HEK293 (cell line): ENCODE data around the gene LRP1.

Experiments used
- CTCF ChIA-PET: fragments of 350-600 bp; formaldehyde crosslinking; extraction: SDS; loops from one replicate; lab custom pipeline; 2021; ENCODE audit warnings: antibody characterized with exemption; lab: Yijun Ruan, JAX
- POLR2A ChIA-PET: fragments of 300-600 bp; formaldehyde crosslinking; extraction: SDS; loops from one replicate; lab custom pipeline; 2020; ENCODE audit warnings: antibody characterized with exemption, inconsistent platforms; lab: Yijun Ruan, JAX
- H3K27ac ChIP-seq: fragments of 200-500 bp; sonication (Bioruptor generic); 2 replicates; pipeline ENCODE4 v1.5.1; 2014; ENCODE audit warnings: low read depth, low read length, control low read depth, inconsistent platforms; ENCODE audit errors: extremely low read depth
- H3K36me3 ChIP-seq, 2 experiments: fragments of 200-500 bp in 1 of 2; sonication (Bioruptor generic) in 1 of 2; 1 replicate in 1 of 2; 2 replicates in 1 of 2; pipeline ENCODE4 v1.5.1; 2014 to 2017; ENCODE audit warnings: inconsistent platforms in 2 of 2, low read length in 2 of 2; ENCODE audit not compliant: control insufficient read depth in 2 of 2, insufficient read depth in 1 of 2
- H3K4me1 ChIP-seq: fragments of 200-500 bp; sonication (Bioruptor generic); 2 replicates; pipeline ENCODE4 v1.5.1; 2014; ENCODE audit warnings: mild to moderate bottlenecking, low read length, inconsistent platforms; ENCODE audit not compliant: control insufficient read depth, insufficient read depth
- H3K4me3 ChIP-seq: 2 replicates; pipeline ENCODE4 v1.5.1; 2011; ENCODE audit warnings: low read depth, mild to moderate bottlenecking, control low read depth, low read length, moderate library complexity
- H3K9me3 ChIP-seq: fragments of 200-500 bp; sonication (Bioruptor generic); 2 replicates; pipeline ENCODE4 v1.5.1; 2014; ENCODE audit warnings: low read depth, low read length, inconsistent platforms; ENCODE audit not compliant: control insufficient read depth, insufficient read depth
- EGR2 ChIP-seq: fragments of 450-650 bp; formaldehyde crosslinking; IDR thresholded peaks from 2 replicates; pipeline ENCODE4 v1.5.1; 2016; ENCODE audit warnings: low read depth, missing biosample characterization, missing genetic modification characterization
- GLIS2 ChIP-seq: fragments of 450-650 bp; formaldehyde crosslinking; IDR thresholded peaks from 2 replicates; pipeline ENCODE4 v1.5.1; 2016; ENCODE audit warnings: missing biosample characterization, missing genetic modification characterization
- HOXC10 ChIP-seq: sonication (generic); formaldehyde crosslinking; IDR thresholded peaks from 2 replicates; pipeline ENCODE4 v1.8.1; 2023; ENCODE audit warnings: mild to moderate bottlenecking, missing genetic modification reagents
- IKZF3 ChIP-seq: fragments of 450-650 bp; IDR thresholded peaks from 2 replicates; pipeline ENCODE4 v1.5.0; 2018; ENCODE audit warnings: missing biosample characterization, mild to moderate bottlenecking, missing genetic modification characterization, moderate library complexity
- OSR2 ChIP-seq: fragments of 450-650 bp; formaldehyde crosslinking; IDR thresholded peaks from 2 replicates; pipeline ENCODE4 v1.5.1; 2016; ENCODE audit warnings: missing biosample characterization, missing genetic modification characterization
- PRDM4 ChIP-seq: fragments of 450-650 bp; formaldehyde crosslinking; IDR thresholded peaks from 2 replicates; pipeline ENCODE4 v1.5.1; 2017; ENCODE audit warnings: missing biosample characterization, missing genetic modification characterization
- ZFHX2 ChIP-seq: fragments of 450-650 bp; formaldehyde crosslinking; conservative IDR thresholded peaks from 2 replicates; pipeline ENCODE4 v1.5.1; 2016; ENCODE audit warnings: missing biosample characterization, missing genetic modification characterization
- ZNF146 ChIP-seq: fragments of 450-650 bp; formaldehyde crosslinking; IDR thresholded peaks from 2 replicates; pipeline ENCODE4 v1.5.1; 2016; ENCODE audit warnings: missing biosample characterization, missing genetic modification characterization
- ZNF18 ChIP-seq: fragments of 450-650 bp; formaldehyde crosslinking; IDR thresholded peaks from 2 replicates; pipeline ENCODE4 v1.5.1; 2016; ENCODE audit warnings: missing biosample characterization, missing genetic modification characterization
- ZNF23 ChIP-seq: fragments of 450-650 bp; formaldehyde crosslinking; IDR thresholded peaks from 2 replicates; pipeline ENCODE4 v1.5.1; 2016; ENCODE audit warnings: missing biosample characterization, missing genetic modification characterization, borderline replicate concordance
- ZNF266 ChIP-seq: fragments of 450-650 bp; formaldehyde crosslinking; IDR thresholded peaks from 2 replicates; pipeline ENCODE4 v1.5.1; 2016; ENCODE audit warnings: missing biosample characterization, missing genetic modification characterization, low read depth
- ZNF362 ChIP-seq: fragments of 450-650 bp; formaldehyde crosslinking; IDR thresholded peaks from 2 replicates; pipeline ENCODE4 v1.5.1; 2016; ENCODE audit warnings: missing biosample characterization, missing genetic modification characterization
- ZNF366 ChIP-seq: fragments of 450-650 bp; formaldehyde crosslinking; conservative IDR thresholded peaks from 2 replicates; pipeline ENCODE4 v1.5.1; 2016; ENCODE audit warnings: missing biosample characterization, missing genetic modification characterization
- ZNF449 ChIP-seq: fragments of 450-650 bp; formaldehyde crosslinking; IDR thresholded peaks from 2 replicates; pipeline ENCODE4 v1.5.1; 2017; ENCODE audit warnings: missing biosample characterization, mild to moderate bottlenecking, missing genetic modification characterization, moderate library complexity
- ZNF544 ChIP-seq: fragments of 450-650 bp; formaldehyde crosslinking; IDR thresholded peaks from 2 replicates; pipeline ENCODE4 v1.5.0; 2017; ENCODE audit warnings: missing biosample characterization, missing genetic modification characterization
- ZNF549 ChIP-seq: fragments of 450-650 bp; IDR thresholded peaks from 2 replicates; pipeline ENCODE4 v1.5.1; 2018; ENCODE audit warnings: missing biosample characterization, missing genetic modification characterization, mild to moderate bottlenecking, inconsistent platforms, moderate library complexity
- ZNF571 ChIP-seq: fragments of 450-650 bp; formaldehyde crosslinking; IDR thresholded peaks from 2 replicates; pipeline ENCODE4 v1.5.0; 2017; ENCODE audit warnings: missing biosample characterization, missing genetic modification characterization
- ZNF664 ChIP-seq: fragments of 450-650 bp; formaldehyde crosslinking; IDR thresholded peaks from 2 replicates; pipeline ENCODE4 v1.5.1; 2016; ENCODE audit warnings: missing biosample characterization, missing genetic modification characterization
- ZSCAN16 ChIP-seq: fragments of 450-650 bp; formaldehyde crosslinking; IDR thresholded peaks from 2 replicates; pipeline ENCODE4 v1.5.1; 2016; ENCODE audit warnings: missing biosample characterization, missing genetic modification characterization
- ZSCAN18 ChIP-seq: fragments of 450-650 bp; formaldehyde crosslinking; IDR thresholded peaks from 2 replicates; pipeline ENCODE4 v1.5.1; 2016; ENCODE audit warnings: missing biosample characterization, missing genetic modification characterization

LRP1 gene

GRCh38 chr12:57128519-57129247 lies 400 bp downstream of the LRP1 start (continued):
- no peak for TF ChIP-seq ZNF664 (tag by site-specific recombination)
- TF ChIP-seq ZNF18 (tag by site-specific recombination) = no peak

- no peaks in the 10 kb centered on the region for H3K36me3 ChIP-seq
- ChIA-PET POLR2A (no interaction called here), CTCF (interaction anchor here (0.5 to 3.7 kb wide), 8 partner anchors 17 to 379 kb away, joined by 3 to 25 read pairs (median 4); no protein-coding TSS in a partner anchor)
- H3K4me1 ChIP-seq = peaks cover 10% of the 10 kb centered on the region
- TF ChIP-seq EGR2 (tag by site-specific recombination) = peak; percentile 32; the same call in 1 of the 2 replicates
- no peak for TF ChIP-seq ZSCAN18
- TF ChIP-seq ZNF549 = no peak
- TF ChIP-seq HOXC10 (CRISPR knock-in tag) = no peak
- TF ChIP-seq ZNF571 = no peak
- no peak for TF ChIP-seq PRDM4 (tag by site-specific recombination)
- peak; percentile 47; the same call in 1 of the 2 replicates for TF ChIP-seq ZFHX2 (tag by site-specific recombination)
- 0 out of 2 replicates have a peak, but pooled peaks have one; percentile 6 for TF ChIP-seq IKZF3 (tag by site-specific recombination)
- TF ChIP-seq OSR2 = no peak
- no peak for TF ChIP-seq ZSCAN16 (tag by site-specific recombination)
- TF ChIP-seq GLIS2 (tag by site-specific recombination) = peak; percentile 24; the same call in 1 of the 2 replicates
- TF ChIP-seq ZNF544 (tag by site-specific recombination) = no peak
- TF ChIP-seq ZNF146 (tag by site-specific recombination) = no peak
- no peak overlapping the region for H3K27ac ChIP-seq
- no peak overlapping the region; the same call in 1 of the 2 replicates for H3K4me3 ChIP-seq
- no peaks in the 10 kb centered on the region for H3K9me3 ChIP-seq
Observed at GRCh38 chr12:57129321-57129842, 1.1 kb downstream of the LRP1 start.

GRCh38 chr12:57129889-57130288 lies 1.6 kb downstream of the LRP1 start:
- H3K36me3 ChIP-seq = no peaks in the 10 kb centered on the region
- CTCF ChIA-PET = interaction anchor here (0.5 to 3.7 kb wide), 7 partner anchors 43 to 379 kb away, joined by 3 to 25 read pairs (median 4); no protein-coding TSS in a partner anchor
- no peaks in the 10 kb centered on the region for H3K9me3 ChIP-seq
- no peak overlapping the region for H3K27ac ChIP-seq
- peak; percentile 50; the same call in 1 of the 2 replicates for TF ChIP-seq ZNF366
- no peak for TF ChIP-seq ZNF266 (tag by site-specific recombination)
- peak; percentile 62; the same call in 1 of the 2 replicates for TF ChIP-seq ZNF362 (tag by site-specific recombination)
- TF ChIP-seq ZNF449 (tag by site-specific recombination) = peak; percentile 55; the same call in 1 of the 2 replicates
- TF ChIP-seq ZNF23 (tag by site-specific recombination) = no peak
- POLR2A ChIA-PET = no interaction called here
- H3K4me1 ChIP-seq = peaks cover 10% of the 10 kb centered on the region
- H3K4me3 ChIP-seq = no peak overlapping the region
